Sigmoid colon (tissue), 4 donors: ENCODE results near the gene SLC26A9.

ENCODE experiments used
- EP300 ChIP-seq, 4 donors: sonication (generic); formaldehyde crosslinking; IDR thresholded peaks; one replicate each; pipeline ENCODE4 v1.6.1; 2017; ENCODE audit warnings: antibody characterized with exemption in 4 of 4
- POLR2A ChIP-seq, 2 donors: fragments of 450-650 bp; IDR thresholded peaks; one replicate each; pipeline ENCODE4 v1.6.1; 2016; ENCODE audit warnings: antibody characterized with exemption in 2 of 2, mild to moderate bottlenecking in 2 of 2, moderate library complexity in 2 of 2
- POLR2AphosphoS5 ChIP-seq, 4 donors: sonication (generic); formaldehyde crosslinking; IDR thresholded peaks; one replicate each; pipeline ENCODE4 v1.6.1; 2017; ENCODE audit warnings: antibody characterized with exemption in 4 of 4
- TF ChIP-seq, protein P1 (sequence below), 4 experiments: fragments of 450-650 bp in 3 of 4; fragments of 200-600 bp in 1 of 4; IDR thresholded peaks; one replicate each; pipeline ENCODE4 v1.5.1; 2016 to 2019; ENCODE audit warnings: antibody characterized with exemption in 4 of 4, mild to moderate bottlenecking in 3 of 4, moderate library complexity in 2 of 4

DNA sequence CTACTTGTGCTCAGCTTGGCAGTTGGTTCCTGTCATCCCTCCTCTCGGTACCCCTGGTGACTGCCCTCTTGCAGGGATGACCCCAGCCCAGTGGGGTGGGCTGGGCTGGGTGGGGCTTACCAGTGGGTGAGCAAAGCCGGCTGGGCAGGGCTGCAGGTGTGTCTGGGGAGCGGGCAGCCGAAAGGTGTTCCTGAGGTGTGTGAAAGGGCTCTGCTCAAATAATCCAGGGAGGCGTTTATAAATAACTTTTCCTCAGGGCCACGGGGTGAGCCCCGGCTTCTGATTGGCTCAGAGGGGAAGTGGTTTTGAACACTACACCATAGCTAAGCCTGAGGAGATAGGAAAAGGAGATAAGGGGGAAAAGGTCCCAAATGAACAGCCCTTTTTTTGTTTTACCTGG, at the start of gene SLC26A9:
- TF ChIP-seq POLR2A (IDR thresholded peaks at IDR 0.05) = no peak
- TF ChIP-seq EP300 (IDR thresholded peaks at IDR 0.05) = no peak
- TF ChIP-seq, protein P1, sequence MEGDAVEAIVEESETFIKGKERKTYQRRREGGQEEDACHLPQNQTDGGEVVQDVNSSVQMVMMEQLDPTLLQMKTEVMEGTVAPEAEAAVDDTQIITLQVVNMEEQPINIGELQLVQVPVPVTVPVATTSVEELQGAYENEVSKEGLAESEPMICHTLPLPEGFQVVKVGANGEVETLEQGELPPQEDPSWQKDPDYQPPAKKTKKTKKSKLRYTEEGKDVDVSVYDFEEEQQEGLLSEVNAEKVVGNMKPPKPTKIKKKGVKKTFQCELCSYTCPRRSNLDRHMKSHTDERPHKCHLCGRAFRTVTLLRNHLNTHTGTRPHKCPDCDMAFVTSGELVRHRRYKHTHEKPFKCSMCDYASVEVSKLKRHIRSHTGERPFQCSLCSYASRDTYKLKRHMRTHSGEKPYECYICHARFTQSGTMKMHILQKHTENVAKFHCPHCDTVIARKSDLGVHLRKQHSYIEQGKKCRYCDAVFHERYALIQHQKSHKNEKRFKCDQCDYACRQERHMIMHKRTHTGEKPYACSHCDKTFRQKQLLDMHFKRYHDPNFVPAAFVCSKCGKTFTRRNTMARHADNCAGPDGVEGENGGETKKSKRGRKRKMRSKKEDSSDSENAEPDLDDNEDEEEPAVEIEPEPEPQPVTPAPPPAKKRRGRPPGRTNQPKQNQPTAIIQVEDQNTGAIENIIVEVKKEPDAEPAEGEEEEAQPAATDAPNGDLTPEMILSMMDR (IDR thresholded peaks at IDR 0.05) = no peak
- no peak for TF ChIP-seq POLR2AphosphoS5 (IDR thresholded peaks at IDR 0.05)
